Heart right ventricle (tissue), 16 donors: ENCODE measurements around the gene COL6A2. TPM values are rescaled to one million over a fixed set of nuclear protein-coding genes. Genes with fewer than 3 reads are reported as not detected.

Experiments
- ATAC-seq, 8 donors: fragments of 200-7000 bp; cut with Tn5 transposase; one replicate each; pipeline ENCODE4 v1.9.1; 2020; ENCODE audit warnings: mild to moderate bottlenecking in 8 of 8, moderate library complexity in 8 of 8, moderate number of reproducible peaks in 1 of 8
- DNase-seq, 2 donors: peaks; one replicate each; pipeline ENCODE4 v3.0.0-alpha.2; 2020
- H3K27ac ChIP-seq, 10 donors: fragments of 200-600 bp; sonication (generic) in 2 of 10; one replicate each; pipeline versions ENCODE4 v1.5.0 to v1.8.0; 2020 to 2022; ENCODE audit warnings: mild to moderate bottlenecking in 3 of 10
- H3K27me3 ChIP-seq, 7 donors: fragments of 200-600 bp; one replicate each; pipeline ENCODE4 v1.8.0; 2021 to 2022; ENCODE audit warnings: mild to moderate bottlenecking in 2 of 7
- H3K36me3 ChIP-seq, 9 donors: fragments of 200-600 bp; sonication (generic) in 1 of 9; one replicate each; pipeline versions ENCODE4 v1.5.0 to v1.8.0; 2020 to 2022; ENCODE audit warnings: mild to moderate bottlenecking in 2 of 9
- H3K4me1 ChIP-seq, 9 donors: fragments of 200-600 bp; sonication (generic) in 1 of 9; one replicate each; pipeline versions ENCODE4 v1.5.0 to v1.8.0; 2020 to 2022; ENCODE audit warnings: mild to moderate bottlenecking in 4 of 9
- H3K4me3 ChIP-seq, 10 donors: fragments of 200-600 bp; sonication (generic) in 2 of 10; one replicate each; pipeline versions ENCODE4 v1.5.0 to v1.8.0; 2020 to 2022; ENCODE audit warnings: mild to moderate bottlenecking in 7 of 10, moderate library complexity in 2 of 10
- H3K9me3 ChIP-seq, 11 donors: fragments of 200-600 bp in 10 of 11; sonication (generic) in 2 of 11; one replicate each; pipeline versions ENCODE4 v1.5.0 to v1.8.0; 2013 to 2022; ENCODE audit warnings: mild to moderate bottlenecking in 2 of 11, control low read depth in 1 of 11, moderate library complexity in 1 of 11
- WGBS, 2 donors: extraction: QIAGEN DNeasy Blood & Tissue Kit; methylation state at CpG; one replicate each; pipeline ENCODE4 v1.1.7; 2013; ENCODE audit warnings: inconsistent platforms in 1 of 2; 5-methylcytosine and 5-hydroxymethylcytosine counted together
- intact Hi-C, 10 donors: fragments of 100-400 bp; cut with DNase I; formaldehyde crosslinking; loops; one replicate each; pipeline versions ENCODE4 v1.11.1 to v1.14.2; 2022
- polyA plus RNA-seq, 2 donors: library from polyadenylated mRNA; stranded (reverse); fragments of 200-250 nt; gene quantifications; one replicate each; pipeline ENCODE4 v1.2.3, GENCODE V29; 2013
- total RNA-seq, 10 donors: library from RNA; stranded (reverse); fragmentation: NEBNext Ultra II Directional in 3 of 10; extraction: Animal tissue kit (Norgen Biotek cat#: 25700) in 3 of 10; gene quantifications; one replicate each; pipeline versions ENCODE4 v1.2.1 to v1.2.4, GENCODE V29; 2021 to 2023
- TF ChIP-seq, protein P1 (sequence below), 9 donors: fragments of 200-600 bp; sonication (generic) in 2 of 9; IDR thresholded peaks; one replicate each; pipeline versions ENCODE4 v1.5.0 to v1.8.0; 2021 to 2022; ENCODE audit warnings: antibody characterized with exemption in 9 of 9, mild to moderate bottlenecking in 5 of 9, moderate library complexity in 1 of 9
- donor health status: Arrhythmogenic right ventricular cardiomyopathy.
- donor health status: ischemic (EF 13 %, LVEDD 7.1; RV severe dilation, severe dysfunction).
- donor health status: healthy with polysubstance abuse.
- donor health status: DM: no; HTN: yes; CAD: no.
- donor health status: DM: no; HTN: no; CAD: no.
- donor health status: ischemic (EF 25% LVEDD 6.9; RV normal size, moderate dysfunction).
- donor health status: ischemic (EF 25% LVEDD 5.7; RV mildly dilated, moderate dysfunction).
- donor health status: healthy.
- donor health status: DM: yes; HTN: yes; CAD: no.
- donor health status: Ischemic cardiomyopathy.
- donor health status: ischemic (EF 35%, LVEDD 5.7; RV mildly dilated, moderate dysfunction).
- donor health status: nonischemic (EF 11% LVEDD 7.7; RV severe dilation, severe dysfunction).
- donor health status: DM: yes; HTN: yes; CAD: no.
- donor health status: PGD.
- donor health status: ischemic (EF 29% LVEDD 5.4; RV normal size, mild dysfunction).
- donor health status: nonischemic (EF 23%, LVEDD 6.1; RV moderate dilation, normal function).

The COL6A2 gene
- total and polyA plus RNA-seq, 12 donors: 76.6 to 370 (median 162) TPM

- no peak for DNase-seq
- Histone ChIP-seq H3K36me3 (peaks cover 0 to 6% (median 0%) of the 10 kb centered on the region in 9 donors), H3K4me3 (no peak overlapping the region), H3K27me3 (no peaks in the 10 kb centered on the region), H3K27ac (no peak overlapping the region), H3K4me1 (peaks cover 0 to 1% (median 0%) of the 10 kb centered on the region in 9 donors), H3K9me3 (no peaks in the 10 kb centered on the region)
- no peak for ATAC-seq
- intact Hi-C loops: loop anchor here in 2 of 10 donors (10.0 kb wide), 1 partner anchor 56 kb away; no protein-coding TSS in a partner anchor
- TF ChIP-seq, protein P1, sequence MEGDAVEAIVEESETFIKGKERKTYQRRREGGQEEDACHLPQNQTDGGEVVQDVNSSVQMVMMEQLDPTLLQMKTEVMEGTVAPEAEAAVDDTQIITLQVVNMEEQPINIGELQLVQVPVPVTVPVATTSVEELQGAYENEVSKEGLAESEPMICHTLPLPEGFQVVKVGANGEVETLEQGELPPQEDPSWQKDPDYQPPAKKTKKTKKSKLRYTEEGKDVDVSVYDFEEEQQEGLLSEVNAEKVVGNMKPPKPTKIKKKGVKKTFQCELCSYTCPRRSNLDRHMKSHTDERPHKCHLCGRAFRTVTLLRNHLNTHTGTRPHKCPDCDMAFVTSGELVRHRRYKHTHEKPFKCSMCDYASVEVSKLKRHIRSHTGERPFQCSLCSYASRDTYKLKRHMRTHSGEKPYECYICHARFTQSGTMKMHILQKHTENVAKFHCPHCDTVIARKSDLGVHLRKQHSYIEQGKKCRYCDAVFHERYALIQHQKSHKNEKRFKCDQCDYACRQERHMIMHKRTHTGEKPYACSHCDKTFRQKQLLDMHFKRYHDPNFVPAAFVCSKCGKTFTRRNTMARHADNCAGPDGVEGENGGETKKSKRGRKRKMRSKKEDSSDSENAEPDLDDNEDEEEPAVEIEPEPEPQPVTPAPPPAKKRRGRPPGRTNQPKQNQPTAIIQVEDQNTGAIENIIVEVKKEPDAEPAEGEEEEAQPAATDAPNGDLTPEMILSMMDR (IDR thresholded peaks at IDR 0.05): no peak
- whole genome bisulfite sequencing, 2 donors: 91 to 93% methylated on average over 10 of the region's 10 CpGs
Measured at GRCh38 chr21:46158666-46159300, 60.9 kb downstream of the COL6A2 start.

DNA sequence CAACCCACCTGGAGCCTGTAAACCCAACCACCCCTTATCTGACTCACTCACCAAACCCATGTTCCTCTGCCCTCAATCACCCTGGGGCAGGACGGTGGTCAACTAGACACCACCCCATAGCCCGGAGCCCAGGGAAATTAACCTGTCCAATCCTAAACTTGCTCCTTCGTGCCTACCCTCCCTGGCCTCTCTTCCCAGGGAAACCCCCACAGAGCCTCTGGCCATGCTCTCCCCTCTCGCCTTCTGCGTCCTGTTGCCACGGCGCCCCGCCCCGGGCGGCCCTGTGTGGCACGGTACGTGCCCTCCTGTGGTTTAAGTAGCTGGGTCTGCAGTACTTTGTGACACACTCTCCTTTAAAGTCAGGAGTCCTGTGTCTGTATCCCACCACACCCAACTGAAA is 61.5 kb downstream of the COL6A2 start:
- intact Hi-C loops: loop anchor here in 2 of 10 donors (10.0 kb wide), 1 partner anchor 55 kb away; no protein-coding TSS in a partner anchor
- Histone ChIP-seq H3K9me3 (no peaks in the 10 kb centered on the region), H3K36me3 (peaks cover 0 to 12% (median 0%) of the 10 kb centered on the region in 9 donors), H3K27me3 (no peaks in the 10 kb centered on the region), H3K27ac (no peak overlapping the region), H3K4me3 (no peak overlapping the region), H3K4me1 (no peaks in the 10 kb centered on the region)
- TF ChIP-seq, protein P1 (IDR thresholded peaks at IDR 0.05): no peak
- 95 to 96% methylated on average over 12 of the region's 12 CpGs for WGBS, 2 donors
- ATAC-seq: no peak
- no peak for DNase-seq

GRCh38 chr21:46159841-46160656 is 62.1 kb downstream of the COL6A2 start:
- Histone ChIP-seq H3K4me1 (no peaks in the 10 kb centered on the region), H3K9me3 (no peaks in the 10 kb centered on the region), H3K4me3 (no peak overlapping the region), H3K36me3 (peaks cover 0 to 12% (median 0%) of the 10 kb centered on the region in 9 donors), H3K27ac (no peak overlapping the region), H3K27me3 (no peaks in the 10 kb centered on the region)
- ATAC-seq (no peak), DNase-seq (no peak)
- intact Hi-C loops: loop anchor here in 2 of 10 donors (10.0 kb wide), 1 partner anchor 55 kb away; no protein-coding TSS in a partner anchor
- TF ChIP-seq, protein P1 (IDR thresholded peaks at IDR 0.05): no peak
- 95% methylated on average over 23 to 32 of the region's 32 CpGs for WGBS, 2 donors

DNA sequence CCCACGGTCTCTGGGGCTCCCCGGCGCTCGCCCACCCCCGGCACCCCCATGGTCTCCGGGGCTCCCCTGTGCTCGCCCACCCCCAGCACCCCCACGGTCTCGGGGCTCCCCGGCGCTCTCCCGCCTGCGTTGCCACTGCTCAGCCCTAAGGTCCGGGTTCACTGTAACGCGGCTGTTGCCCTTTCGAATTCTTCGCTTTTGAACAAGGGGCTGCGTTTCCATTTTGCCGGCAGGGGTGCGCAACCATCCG is 62.7 kb downstream of the COL6A2 start:
- no peak overlapping the region for H3K4me3 ChIP-seq
- intact Hi-C loops: no loop called here
- no peaks in the 10 kb centered on the region for H3K9me3 ChIP-seq
- H3K27me3 ChIP-seq: no peaks in the 10 kb centered on the region
- H3K4me1 ChIP-seq: no peaks in the 10 kb centered on the region
- DNase-seq: no peak
- WGBS, 2 donors: 94 to 95% methylated on average over 17 to 22 of the region's 22 CpGs
- ATAC-seq: no peak
- peaks cover 0 to 12% (median 0%) of the 10 kb centered on the region in 9 donors for H3K36me3 ChIP-seq
- TF ChIP-seq, protein P1 (IDR thresholded peaks at IDR 0.05): no peak
- no peak overlapping the region for H3K27ac ChIP-seq
